Loucy (cell line): ENCODE measurements around the gene ITM2B.

ENCODE experiments used
- H2AFZ ChIP-seq: fragments of 200-600 bp; sonication (generic); 2 replicates; pipeline ENCODE4 v1.6.0; 2016; ENCODE audit warnings: antibody characterized with exemption, mild to moderate bottlenecking, low read length, moderate library complexity
- H3F3A ChIP-seq: fragments of 200-600 bp; 2 replicates; pipeline ENCODE4 v1.6.0; 2016; ENCODE audit warnings: antibody characterized with exemption, low read depth, mild to moderate bottlenecking
- H3K27me3 ChIP-seq: fragments of 200-600 bp; sonication (generic); 2 replicates; pipeline ENCODE4 v1.6.1; 2014; ENCODE audit warnings: low read length, mild to moderate bottlenecking; ENCODE audit not compliant: insufficient read depth, poor library complexity, severe bottlenecking
- H3K36me3 ChIP-seq: fragments of 200-600 bp; sonication (generic); 2 replicates; pipeline ENCODE4 v1.6.1; 2016; ENCODE audit warnings: low read length; ENCODE audit not compliant: insufficient read depth
- H3K4me1 ChIP-seq: fragments of 200-600 bp; sonication (generic); 2 replicates; pipeline ENCODE4 v1.5.1; 2014; ENCODE audit warnings: low read length, mild to moderate bottlenecking; ENCODE audit not compliant: insufficient read depth, poor library complexity, severe bottlenecking
- H3K4me2 ChIP-seq: fragments of 200-600 bp; sonication (generic); 2 replicates; pipeline ENCODE4 v1.6.0; 2014; ENCODE audit warnings: antibody characterized with exemption, low read length, low read depth, mild to moderate bottlenecking; ENCODE audit not compliant: poor library complexity, severe bottlenecking
- H3K4me3 ChIP-seq: fragments of 200-600 bp; sonication (generic); 2 replicates; pipeline ENCODE4 v1.5.1; 2014; ENCODE audit warnings: low read length, mild to moderate bottlenecking, mixed read lengths; ENCODE audit not compliant: poor library complexity, severe bottlenecking
- H3K79me2 ChIP-seq: fragments of 200-600 bp; sonication (generic); 2 replicates; pipeline ENCODE4 v1.6.1; 2014; ENCODE audit warnings: low read length; ENCODE audit not compliant: insufficient read depth
- H3K9ac ChIP-seq: fragments of 200-600 bp; sonication (generic); 2 replicates; pipeline ENCODE4 v1.6.0; 2014; ENCODE audit warnings: mild to moderate bottlenecking, low read depth, low read length, moderate library complexity; ENCODE audit not compliant: poor library complexity, severe bottlenecking
- H3K9me2 ChIP-seq: fragments of 200-600 bp; sonication (generic); replicated peaks from 2 replicates; pipeline ENCODE4 v1.6.1; 2016; ENCODE audit warnings: low read depth, low read length, mixed read lengths
- H3K9me3 ChIP-seq: fragments of 200-600 bp; sonication (generic); 2 replicates; pipeline ENCODE4 v1.6.1; 2014; ENCODE audit warnings: mild to moderate bottlenecking, antibody characterized with exemption, low read length, low read depth; ENCODE audit not compliant: insufficient read depth
- H4K20me1 ChIP-seq: fragments of 200-600 bp; sonication (generic); 2 replicates; pipeline ENCODE4 v1.6.0; 2014; ENCODE audit warnings: antibody characterized with exemption, low read length, mild to moderate bottlenecking; ENCODE audit not compliant: insufficient read depth, poor library complexity, severe bottlenecking
- EZH2phosphoT487 ChIP-seq: fragments of 200-600 bp; IDR thresholded peaks from 2 replicates; pipeline ENCODE4 v1.6.1; 2018; ENCODE audit warnings: antibody characterized with exemption, mild to moderate bottlenecking, moderate library complexity, borderline replicate concordance
- TF ChIP-seq, protein P1 (sequence below): fragments of 200-600 bp; sonication (generic); conservative IDR thresholded peaks from 2 replicates; pipeline ENCODE4 v1.5.1; 2014; ENCODE audit warnings: mild to moderate bottlenecking, antibody characterized with exemption, low read length

ITM2B gene

DNA sequence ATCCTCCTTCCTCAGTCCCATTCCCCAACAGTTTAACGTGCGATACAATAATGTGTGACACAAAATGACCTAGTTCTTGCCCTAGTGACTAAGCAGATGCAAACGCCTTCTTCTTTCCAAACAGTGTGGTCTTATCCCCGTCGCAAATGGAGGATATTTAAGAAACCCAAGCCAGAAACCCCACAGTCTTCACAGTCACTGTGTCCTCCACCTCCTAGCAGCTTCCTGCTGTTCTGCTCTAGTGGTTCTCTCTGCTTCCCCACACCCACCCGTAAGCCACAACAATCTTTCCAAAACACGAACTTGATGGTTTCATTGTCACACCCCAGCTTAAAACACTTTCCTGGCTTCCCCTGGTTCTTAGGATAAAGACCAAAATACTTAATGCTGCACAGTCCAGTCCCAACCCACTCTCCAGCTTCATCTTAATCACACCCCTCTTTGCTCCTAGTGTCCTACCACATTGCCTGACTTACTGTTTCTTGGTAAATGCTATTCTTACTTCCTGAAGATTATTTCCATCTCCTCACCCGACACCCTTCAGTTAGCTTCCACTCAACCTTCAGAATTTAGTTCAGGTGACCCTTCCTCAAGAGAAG is 32.3 kb downstream of the ITM2B start:
- Histone ChIP-seq H4K20me1 (no peaks in the 10 kb centered on the region), H3K4me1 (peaks cover 20% of the 10 kb centered on the region), H2AFZ (no peak overlapping the region), H3K27me3 (no peaks in the 10 kb centered on the region), H3K9me3 (no peaks in the 10 kb centered on the region), H3K79me2 (no peaks in the 10 kb centered on the region), H3K4me2 (peak overlapping the region; percentile 61), H3K9me2 (no peaks in the 10 kb centered on the region), H3K36me3 (peaks cover 29% of the 10 kb centered on the region), H3F3A (0 out of 2 replicates have a peak, but pooled peaks cover 5% of the 10 kb centered on the region), H3K9ac (peak overlapping the region; percentile 42), H3K4me3 (peak overlapping the region; percentile 50)
- no peak for TF ChIP-seq EZH2phosphoT487
- TF ChIP-seq, protein P1, sequence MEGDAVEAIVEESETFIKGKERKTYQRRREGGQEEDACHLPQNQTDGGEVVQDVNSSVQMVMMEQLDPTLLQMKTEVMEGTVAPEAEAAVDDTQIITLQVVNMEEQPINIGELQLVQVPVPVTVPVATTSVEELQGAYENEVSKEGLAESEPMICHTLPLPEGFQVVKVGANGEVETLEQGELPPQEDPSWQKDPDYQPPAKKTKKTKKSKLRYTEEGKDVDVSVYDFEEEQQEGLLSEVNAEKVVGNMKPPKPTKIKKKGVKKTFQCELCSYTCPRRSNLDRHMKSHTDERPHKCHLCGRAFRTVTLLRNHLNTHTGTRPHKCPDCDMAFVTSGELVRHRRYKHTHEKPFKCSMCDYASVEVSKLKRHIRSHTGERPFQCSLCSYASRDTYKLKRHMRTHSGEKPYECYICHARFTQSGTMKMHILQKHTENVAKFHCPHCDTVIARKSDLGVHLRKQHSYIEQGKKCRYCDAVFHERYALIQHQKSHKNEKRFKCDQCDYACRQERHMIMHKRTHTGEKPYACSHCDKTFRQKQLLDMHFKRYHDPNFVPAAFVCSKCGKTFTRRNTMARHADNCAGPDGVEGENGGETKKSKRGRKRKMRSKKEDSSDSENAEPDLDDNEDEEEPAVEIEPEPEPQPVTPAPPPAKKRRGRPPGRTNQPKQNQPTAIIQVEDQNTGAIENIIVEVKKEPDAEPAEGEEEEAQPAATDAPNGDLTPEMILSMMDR = no peak

DNA sequence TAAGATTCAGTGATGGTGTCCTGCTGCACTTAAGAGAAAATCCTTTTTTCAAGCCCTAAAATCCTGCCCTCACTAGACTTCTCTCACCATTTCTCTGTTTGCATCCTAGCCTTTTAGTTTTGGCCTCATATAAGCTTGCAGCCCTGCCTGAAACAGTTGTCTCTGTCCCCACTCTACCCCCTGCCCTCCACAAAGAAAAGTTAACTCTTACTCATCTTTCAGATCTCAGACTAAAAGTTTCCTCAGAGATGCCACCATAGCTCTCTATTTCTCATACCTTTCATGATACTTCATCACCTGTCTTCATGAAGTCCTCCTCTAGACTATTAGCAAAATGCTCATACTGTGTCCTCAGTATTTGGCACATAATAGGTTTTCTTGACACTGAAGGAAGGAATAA is 33.1 kb downstream of the ITM2B start:
- peak overlapping the region; percentile 61 for H3K4me2 ChIP-seq
- H3K9me2 ChIP-seq = no peaks in the 10 kb centered on the region
- no peak for TF ChIP-seq EZH2phosphoT487
- TF ChIP-seq, protein P1 = no peak
- H2AFZ ChIP-seq = no peak overlapping the region
- no peaks in the 10 kb centered on the region for H3K27me3 ChIP-seq
- H3K9me3 ChIP-seq = no peaks in the 10 kb centered on the region
- H3K36me3 ChIP-seq = peaks cover 24% of the 10 kb centered on the region
- no peaks in the 10 kb centered on the region for H3K79me2 ChIP-seq
- H3K9ac ChIP-seq = no peak overlapping the region
- H3K4me1 ChIP-seq = peaks cover 20% of the 10 kb centered on the region
- H3K4me3 ChIP-seq = no peak overlapping the region
- 0 out of 2 replicates have a peak, but pooled peaks cover 5% of the 10 kb centered on the region for H3F3A ChIP-seq
- H4K20me1 ChIP-seq = no peaks in the 10 kb centered on the region

DNA sequence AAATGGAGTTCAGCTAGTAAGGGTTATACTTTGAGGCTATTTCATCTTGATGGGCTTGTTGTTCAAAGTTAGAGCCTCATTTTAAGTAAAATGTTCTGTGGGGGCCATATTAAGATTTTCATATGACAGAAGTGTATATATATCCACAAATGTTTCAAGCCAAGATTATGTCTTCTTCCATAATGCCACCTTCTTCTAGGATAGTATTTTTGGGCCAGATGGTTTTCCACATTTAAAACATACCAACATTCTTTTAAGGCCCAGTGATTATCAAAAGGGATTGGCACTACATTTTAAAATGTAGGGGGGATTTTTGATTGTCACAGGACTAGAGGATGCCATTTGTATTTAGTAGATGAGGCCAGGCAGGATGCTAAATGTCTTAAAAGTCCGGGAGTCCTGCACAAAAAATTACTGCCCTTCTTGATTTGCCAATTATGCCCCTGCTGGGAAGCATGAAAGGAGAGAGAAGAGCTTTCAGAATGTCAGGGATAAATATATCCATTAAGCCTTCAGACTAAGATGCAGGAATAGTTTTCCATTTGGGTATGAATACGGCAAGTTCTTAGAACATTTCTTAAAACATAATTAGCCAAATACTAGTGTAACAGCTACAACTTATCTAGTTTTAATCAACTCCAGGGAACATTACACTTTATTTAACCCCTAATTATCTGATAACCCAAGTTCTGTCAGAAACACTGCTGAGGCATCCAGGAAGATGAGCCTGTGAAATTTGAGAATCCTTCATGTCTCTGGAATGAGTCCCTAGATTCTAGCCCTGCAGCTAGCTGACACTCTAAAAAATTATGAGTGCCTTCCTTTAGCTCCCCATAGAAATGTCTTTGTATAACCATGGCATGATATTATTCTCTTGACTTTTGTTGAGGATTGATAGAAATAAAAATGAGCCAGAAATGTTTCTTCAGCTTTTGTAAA is 34.0 kb downstream of the ITM2B start:
- Histone ChIP-seq H4K20me1 (no peaks in the 10 kb centered on the region), H3K79me2 (no peaks in the 10 kb centered on the region), H3K4me1 (peaks cover 20% of the 10 kb centered on the region), H3K36me3 (peaks cover 18% of the 10 kb centered on the region; the same call in 1 of the 2 replicates), H3K27me3 (no peaks in the 10 kb centered on the region), H3K9ac (no peak overlapping the region), H3K4me2 (no peak overlapping the region), H3K9me3 (no peaks in the 10 kb centered on the region), H3K4me3 (no peak overlapping the region), H2AFZ (no peak overlapping the region), H3K9me2 (no peaks in the 10 kb centered on the region), H3F3A (0 out of 2 replicates have a peak, but pooled peaks cover 5% of the 10 kb centered on the region)
- TF ChIP-seq, protein P1 = no peak
